ENCODE results near the gene TMEM9B. TPM values are rescaled to one million over a fixed set of nuclear protein-coding genes. Genes with fewer than 3 reads are reported as not detected.

Gene TMEM9B
- total RNA-seq, 1 donor from 2014 or later = 41.8 TPM

- peak; percentile 66 for ATAC-seq
Observed at GRCh38 chr11:8928981-8929615, 35.1 kb downstream of the TMEM9B start.

- no peak for ATAC-seq
Observed at GRCh38 chr11:8928205-8928604, 36.0 kb downstream of the TMEM9B start.

- ATAC-seq = no peak
Observed at GRCh38 chr11:8927233-8927632, 37.0 kb downstream of the TMEM9B start.

GRCh38 chr11:8926236-8926635, 38.0 kb downstream of the TMEM9B start:
- ATAC-seq = no peak

GRCh38 chr11:8925711-8926110, 38.5 kb downstream of the TMEM9B start:
- ATAC-seq = no peak

GRCh38 chr11:8922691-8923090, 41.6 kb downstream of the TMEM9B start:
- no peak for ATAC-seq

- no peak for ATAC-seq
Observed at GRCh38 chr11:8917157-8917825, 47.0 kb downstream of the TMEM9B start.

- no peak for ATAC-seq
Observed at GRCh38 chr11:8914661-8915018, 49.6 kb downstream of the TMEM9B start.

GRCh38 chr11:8913961-8914660, 50.1 kb downstream of the TMEM9B start:
- ATAC-seq = no peak

GRCh38 chr11:8911029-8911823, 53.0 kb downstream of the TMEM9B start, which contains the start of gene AKIP1:
AKIP1 (plus strand) TSS chr11:8911189; CDS start chr11:8911450, 261 bp downstream.
- ATAC-seq = peak; percentile 90

GRCh38 chr11:8910649-8911026, 53.6 kb downstream of the TMEM9B start:
- ATAC-seq = peak; percentile 7

- no peak for ATAC-seq
Observed at GRCh38 chr11:8908099-8908498, 56.1 kb downstream of the TMEM9B start.

GRCh38 chr11:8907116-8907515, 57.1 kb downstream of the TMEM9B start:
- no peak for ATAC-seq

- ATAC-seq = peak; percentile 49
Observed at GRCh38 chr11:8905528-8906165, 58.6 kb downstream of the TMEM9B start.

GRCh38 chr11:8899119-8899753, 65.0 kb downstream of the TMEM9B start:
- ATAC-seq = no peak

Other genes with a start within 250 kb of the TMEM9B start
- gene AKIP1, start 53.3 kb downstream of the TMEM9B start, total RNA-seq = 23.2 TPM
- gene C11orf16, start 31.5 kb downstream of the TMEM9B start, total RNA-seq = not detected
- gene ASCL3, start 21.4 kb downstream of the TMEM9B start, total RNA-seq = not detected
- gene NRIP3, start 39.6 kb upstream of the TMEM9B start, total RNA-seq = 0.80 TPM
- gene SCUBE2, start 127.2 kb upstream of the TMEM9B start, total RNA-seq = 3.0 TPM

Data from esophagus mucosa (tissue), 1 donor.